GM21825 (cell line): Measurements from ENCODE around the gene SULT4A1.
"Not testable (repeated sequence)": the region's sequence is repeated elsewhere in the genome, so short reads cannot be mapped to it uniquely, and the experiment has no call there.

Experiments used
- ATAC-seq: cut with Tn5 transposase; IDR thresholded peaks from one replicate; pipeline ENCODE4 v1.9.1; 2021; ENCODE audit warnings: mild to moderate bottlenecking, moderate library complexity; ENCODE audit not compliant: unreplicated experiment

SULT4A1 gene

GRCh38 chr22:43887391-43887790, 25.1 kb upstream of the SULT4A1 start:
- no peak for ATAC-seq

- no peak for ATAC-seq
Measured at GRCh38 chr22:43886231-43886630, 23.9 kb upstream of the SULT4A1 start.

GRCh38 chr22:43885786-43886185, 23.5 kb upstream of the SULT4A1 start:
- no peak for ATAC-seq

- ATAC-seq: no peak
Measured at GRCh38 chr22:43885319-43885671, 23.0 kb upstream of the SULT4A1 start.

- peak; percentile 70 for ATAC-seq
Measured at GRCh38 chr22:43884600-43885318, 22.4 kb upstream of the SULT4A1 start.

GRCh38 chr22:43883719-43884415, 21.6 kb upstream of the SULT4A1 start:
- no peak for ATAC-seq

- ATAC-seq: no peak
Measured at GRCh38 chr22:43883012-43883661, 20.8 kb upstream of the SULT4A1 start.

- ATAC-seq: no peak
Measured at GRCh38 chr22:43882122-43882767, 19.9 kb upstream of the SULT4A1 start.

GRCh38 chr22:43881091-43882061, 19.1 kb upstream of the SULT4A1 start:
- ATAC-seq: no peak

GRCh38 chr22:43880541-43880991, 18.3 kb upstream of the SULT4A1 start:
- no peak for ATAC-seq

- no peak for ATAC-seq
Measured at GRCh38 chr22:43879901-43880540, 17.7 kb upstream of the SULT4A1 start.

GRCh38 chr22:43878831-43879550, 16.7 kb upstream of the SULT4A1 start:
- no peak for ATAC-seq

- no peak for ATAC-seq
Measured at GRCh38 chr22:43878079-43878795, 15.9 kb upstream of the SULT4A1 start.

GRCh38 chr22:43876866-43877509, 14.7 kb upstream of the SULT4A1 start:
- no peak for ATAC-seq

GRCh38 chr22:43869799-43870198, 7.5 kb upstream of the SULT4A1 start:
- no peak for ATAC-seq

- ATAC-seq: not testable (repeated sequence)
Measured at GRCh38 chr22:43869001-43869400, 6.7 kb upstream of the SULT4A1 start.

GRCh38 chr22:43867839-43868635, 5.7 kb upstream of the SULT4A1 start:
- ATAC-seq: no peak
